ENCODE results near the gene KIF1A.

The KIF1A gene

DNA sequence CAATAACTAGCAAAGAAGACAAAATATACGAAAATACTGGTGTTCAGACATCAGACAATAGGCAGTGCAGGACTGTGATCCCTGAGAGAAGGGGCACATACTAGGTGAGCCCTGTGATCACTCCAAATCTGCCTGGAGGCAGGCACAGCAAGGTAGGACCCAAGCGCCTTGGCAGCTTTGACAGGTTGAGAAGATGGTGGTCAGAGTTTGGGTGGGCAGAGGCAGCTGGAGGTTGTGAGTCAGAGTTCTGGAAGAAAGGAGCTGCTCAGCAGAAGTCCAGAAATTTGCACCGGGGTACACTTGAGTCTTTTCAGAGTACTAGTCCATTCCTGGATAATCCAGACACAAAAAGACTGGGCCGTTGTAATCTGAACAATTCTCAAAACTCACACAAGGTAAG, 14.0 kb downstream of the KIF1A start:
- no peak for TF ChIP-seq CTCF (IDR thresholded peaks at IDR 0.05; ENCODE audit: insufficient read depth, low read depth, low read length, missing control alignments)
- no peak overlapping the region for H3K4me3 ChIP-seq (ENCODE audit: low read depth, low read length)
- DNase-seq (ENCODE audit: low read depth): no peak

DNA sequence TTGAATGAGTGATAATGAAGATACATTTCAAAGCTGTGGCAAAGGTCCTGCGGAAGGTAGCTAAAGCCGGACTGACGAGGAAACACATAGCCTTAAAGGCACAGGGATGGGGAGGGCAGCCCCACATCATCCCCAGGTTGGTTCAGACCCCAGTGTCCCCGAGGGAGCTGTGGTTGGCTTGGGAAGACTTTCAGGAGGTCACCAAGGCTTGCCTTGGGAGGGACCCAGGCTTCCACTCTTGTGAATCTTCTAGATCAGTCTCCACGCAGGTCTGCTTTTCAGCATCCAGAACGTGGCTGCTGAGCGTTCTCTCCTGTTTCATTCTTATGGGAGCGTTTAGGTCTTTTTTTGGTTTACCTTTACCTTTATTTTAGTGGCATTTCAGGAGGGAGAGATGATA, 16.8 kb downstream of the KIF1A start:
- no peak for TF ChIP-seq CTCF (IDR thresholded peaks at IDR 0.05; ENCODE audit: insufficient read depth, low read depth, low read length, missing control alignments)
- H3K4me3 ChIP-seq (ENCODE audit: low read depth, low read length): no peak overlapping the region
- DNase-seq (ENCODE audit: low read depth): no peak

- no peak for DNase-seq (ENCODE audit: low read depth)
- TF ChIP-seq CTCF (IDR thresholded peaks at IDR 0.05; ENCODE audit: insufficient read depth, low read depth, low read length, missing control alignments): no peak
- no peak overlapping the region for H3K4me3 ChIP-seq (ENCODE audit: low read depth, low read length)
Measured at GRCh38 chr2:240799033-240799820, 20.8 kb downstream of the KIF1A start.

DNA sequence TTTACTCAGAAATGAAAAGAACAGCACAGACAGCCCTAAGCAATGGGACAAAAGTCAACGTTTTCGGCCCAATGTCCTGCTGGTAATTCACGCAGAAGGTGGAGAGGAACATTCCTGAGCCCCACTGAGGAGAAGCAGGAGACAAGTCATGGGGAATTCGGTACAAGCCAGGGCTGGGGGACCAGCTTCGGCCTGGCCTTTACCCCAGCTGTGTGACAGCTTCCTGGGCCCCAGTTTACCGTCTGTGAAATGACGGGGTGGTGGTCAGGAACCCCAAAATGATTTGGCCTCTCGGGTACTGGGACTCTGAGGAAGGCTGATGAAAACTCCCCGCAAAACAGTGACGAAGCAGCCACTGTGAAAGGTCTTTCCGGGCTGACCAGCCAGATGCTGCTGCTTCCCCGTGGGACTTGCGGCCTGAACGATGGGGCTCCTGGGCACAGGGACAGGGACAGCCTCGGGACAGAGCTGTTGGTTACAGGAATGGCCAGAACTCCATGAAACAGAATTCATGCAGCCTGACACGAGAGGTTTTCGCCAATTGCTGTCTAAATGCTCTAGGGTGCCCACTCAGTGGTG, 21.6 kb downstream of the KIF1A start:
- no peak overlapping the region for H3K4me3 ChIP-seq (ENCODE audit: low read depth, low read length)
- TF ChIP-seq CTCF (IDR thresholded peaks at IDR 0.05; ENCODE audit: insufficient read depth, low read depth, low read length, missing control alignments): no peak
- no peak for DNase-seq (ENCODE audit: low read depth)

DNA sequence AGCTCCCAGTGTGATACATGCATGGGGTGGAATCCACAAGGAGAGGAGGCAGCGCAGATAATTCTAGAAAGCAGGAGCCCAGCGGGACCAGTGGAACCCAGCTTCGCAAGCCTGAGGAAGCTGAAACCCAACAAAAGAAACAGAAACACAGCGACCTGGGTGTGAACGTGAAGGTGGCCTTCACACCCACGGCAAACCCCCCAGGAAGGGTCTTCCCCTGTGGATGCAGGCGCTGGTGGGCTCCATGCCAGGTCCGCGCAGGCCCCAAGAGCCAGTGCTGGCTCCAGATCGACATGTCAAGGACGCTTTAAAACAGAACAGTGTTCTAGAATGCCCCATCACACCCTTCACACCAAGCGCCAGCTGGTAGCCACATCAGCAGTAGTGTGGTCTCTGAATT, 22.1 kb downstream of the KIF1A start:
- no peak overlapping the region for H3K4me3 ChIP-seq (ENCODE audit: low read depth, low read length)
- TF ChIP-seq CTCF (IDR thresholded peaks at IDR 0.05; ENCODE audit: insufficient read depth, low read depth, low read length, missing control alignments): no peak
- no peak for DNase-seq (ENCODE audit: low read depth)

DNA sequence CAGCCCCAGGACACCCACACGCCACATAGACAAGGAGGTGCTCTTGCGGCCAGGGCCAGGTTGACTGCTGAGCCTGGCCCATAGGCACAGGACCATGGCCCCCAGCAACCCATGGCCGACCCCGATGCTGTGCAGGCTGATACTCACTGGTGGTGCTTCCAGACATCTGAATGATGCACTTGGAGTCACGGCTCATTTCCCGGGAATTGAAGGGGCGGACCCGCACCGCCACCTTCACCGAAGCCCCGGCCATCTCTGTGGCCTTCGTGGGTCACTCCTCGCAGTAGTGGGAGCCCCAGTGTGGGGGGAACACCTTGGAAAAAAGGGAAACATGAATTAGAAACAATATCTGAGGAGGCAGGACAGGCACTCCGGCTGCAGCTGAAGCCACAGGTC, 22.5 kb downstream of the KIF1A start:
- TF ChIP-seq CTCF (IDR thresholded peaks at IDR 0.05; ENCODE audit: insufficient read depth, low read depth, low read length, missing control alignments): no peak
- no peak for DNase-seq (ENCODE audit: low read depth)
- H3K4me3 ChIP-seq (ENCODE audit: low read depth, low read length): no peak overlapping the region
